Kidney (tissue), 14 donors: ENCODE results near the gene EYA4. TPM values are rescaled to one million over a fixed set of nuclear protein-coding genes. Genes with fewer than 3 reads are reported as not detected.

Experiments used
- DNase-seq, 5 donors: peaks; one replicate each; pipeline ENCODE4 v3.0.0-alpha.2; 2013 to 2020
- FAIRE-seq: peaks from 2 replicates; lab custom pipeline; 2012; peaks lifted over from hg19 to GRCh38; lab: Jason Lieb, UNC
- H3K27ac ChIP-seq, 2 donors: one replicate each; pipeline ENCODE4 v1.7.0; 2013; ENCODE audit warnings: low read depth in 2 of 2, low read length in 2 of 2, inconsistent platforms in 1 of 2
- H3K27me3 ChIP-seq: one replicate; pipeline ENCODE4 v1.7.1; 2013; ENCODE audit warnings: low read length, inconsistent platforms; ENCODE audit not compliant: control insufficient read depth, insufficient read depth
- H3K36me3 ChIP-seq, 3 donors: one replicate each; pipeline versions ENCODE4 v1.7.0 to v1.7.1; 2013; ENCODE audit warnings: low read length in 3 of 3, control low read depth in 1 of 3, inconsistent platforms in 1 of 3; ENCODE audit not compliant: insufficient read depth in 3 of 3, control insufficient read depth in 2 of 3
- H3K4me1 ChIP-seq, 3 donors: one replicate each; pipeline versions ENCODE4 v1.7.0 to v1.7.1; 2013; ENCODE audit warnings: low read length in 3 of 3, inconsistent platforms in 1 of 3, low read depth in 1 of 3; ENCODE audit not compliant: control insufficient read depth in 2 of 3, insufficient read depth in 2 of 3
- H3K4me3 ChIP-seq, 3 donors: one replicate each; pipeline versions ENCODE4 v1.7.0 to v1.8.1; 2013; ENCODE audit warnings: low read length in 3 of 3, control low read depth in 1 of 3, inconsistent platforms in 1 of 3
- H3K9ac ChIP-seq, 3 donors: one replicate each; pipeline versions ENCODE4 v1.7.0 to v1.7.1; 2013; ENCODE audit warnings: low read length in 3 of 3, control low read depth in 1 of 3, inconsistent platforms in 1 of 3
- H3K9me3 ChIP-seq, 3 donors: one replicate each; pipeline versions ENCODE4 v1.7.0 to v1.7.1; 2013; ENCODE audit warnings: low read length in 3 of 3, control low read depth in 1 of 3, inconsistent platforms in 1 of 3; ENCODE audit not compliant: control insufficient read depth in 2 of 3, insufficient read depth in 1 of 3
- intact Hi-C: fragments of 100-400 bp; cut with DNase I; formaldehyde crosslinking; loops from one replicate; pipeline ENCODE4 v1.11.1; 2022
- polyA plus RNA-seq: library from polyadenylated mRNA; stranded (reverse); fragments of 350-450 nt; fragmentation: Illumina TruSeq; extraction: RNeasy Lipid Tissue Mini Kit (QIAGEN cat#74804); gene quantifications from one replicate; pipeline ENCODE4 v1.2.3, GENCODE V29; 2014; ENCODE audit warnings: low read depth, low replicate concordance; ENCODE audit not compliant: insufficient read depth
- total RNA-seq: library from RNA; stranded (reverse); fragmentation: NEBNext Ultra II Directional; extraction: Animal tissue kit (Norgen Biotek cat#: 25700); gene quantifications from one replicate; pipeline ENCODE4 v1.2.1, GENCODE V29; 2021
- TF ChIP-seq, protein P1 (sequence below): IDR thresholded peaks from 3 replicates; pipeline ENCODE4 v1.5.1; 2012; ENCODE audit warnings: mild to moderate bottlenecking, moderate library complexity, borderline replicate concordance; ENCODE audit not compliant: insufficient read depth; ENCODE audit errors: extremely low read depth
- donor health status: control.
- donor health status: control.
- donor health status: control.
- donor health status: control.
- donor health status: control.
- donor health status: DM: yes; HTN: yes; CAD: no.
- donor health status: Normal renal cell carcinoma (clear cell type).

EYA4 gene
- total and polyA plus RNA-seq, 2 donors from 2014 or later: 0.99 to 5.0 TPM

DNA sequence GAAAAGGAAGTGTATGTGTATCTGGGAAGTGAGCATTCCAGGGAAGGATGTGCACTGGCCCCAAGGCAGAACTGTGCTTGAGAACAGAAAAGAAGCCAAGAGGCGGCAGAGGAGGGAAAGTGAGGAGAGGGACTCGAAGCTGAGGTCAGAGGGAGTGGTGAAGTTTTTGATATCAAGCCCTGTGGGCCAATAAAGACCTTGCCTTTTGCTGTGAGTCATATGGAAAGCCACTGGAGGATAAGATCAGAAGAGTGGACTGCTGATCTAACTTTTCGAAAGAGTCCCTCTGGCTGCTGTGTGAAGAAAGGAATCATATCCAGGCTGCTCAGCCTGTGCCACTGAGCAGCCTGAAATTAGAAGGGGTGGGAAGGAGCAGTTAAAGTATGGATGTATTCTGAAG lies 99.4 kb downstream of the EYA4 start:
- DNase-seq (no peak), FAIRE-seq (no peak)
- H3K27ac ChIP-seq: no peak overlapping the region
- no peak overlapping the region for H3K9ac ChIP-seq
- intact Hi-C loops: no loop called here
- no peaks in the 10 kb centered on the region for H3K4me1 ChIP-seq
- H3K36me3 ChIP-seq: no peaks in the 10 kb centered on the region
- H3K4me3 ChIP-seq: no peak overlapping the region
- no peaks in the 10 kb centered on the region for H3K9me3 ChIP-seq
- TF ChIP-seq, protein P1, sequence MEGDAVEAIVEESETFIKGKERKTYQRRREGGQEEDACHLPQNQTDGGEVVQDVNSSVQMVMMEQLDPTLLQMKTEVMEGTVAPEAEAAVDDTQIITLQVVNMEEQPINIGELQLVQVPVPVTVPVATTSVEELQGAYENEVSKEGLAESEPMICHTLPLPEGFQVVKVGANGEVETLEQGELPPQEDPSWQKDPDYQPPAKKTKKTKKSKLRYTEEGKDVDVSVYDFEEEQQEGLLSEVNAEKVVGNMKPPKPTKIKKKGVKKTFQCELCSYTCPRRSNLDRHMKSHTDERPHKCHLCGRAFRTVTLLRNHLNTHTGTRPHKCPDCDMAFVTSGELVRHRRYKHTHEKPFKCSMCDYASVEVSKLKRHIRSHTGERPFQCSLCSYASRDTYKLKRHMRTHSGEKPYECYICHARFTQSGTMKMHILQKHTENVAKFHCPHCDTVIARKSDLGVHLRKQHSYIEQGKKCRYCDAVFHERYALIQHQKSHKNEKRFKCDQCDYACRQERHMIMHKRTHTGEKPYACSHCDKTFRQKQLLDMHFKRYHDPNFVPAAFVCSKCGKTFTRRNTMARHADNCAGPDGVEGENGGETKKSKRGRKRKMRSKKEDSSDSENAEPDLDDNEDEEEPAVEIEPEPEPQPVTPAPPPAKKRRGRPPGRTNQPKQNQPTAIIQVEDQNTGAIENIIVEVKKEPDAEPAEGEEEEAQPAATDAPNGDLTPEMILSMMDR: no peak
- no peaks in the 10 kb centered on the region for H3K27me3 ChIP-seq

GRCh38 chr6:133341607-133342158 lies 100.5 kb downstream of the EYA4 start:
- H3K4me3 ChIP-seq: no peak overlapping the region
- H3K36me3 ChIP-seq: no peaks in the 10 kb centered on the region
- H3K9me3 ChIP-seq: no peaks in the 10 kb centered on the region
- DNase-seq: no peak
- intact Hi-C loops: no loop called here
- TF ChIP-seq, protein P1: no peak
- H3K9ac ChIP-seq: no peak overlapping the region
- no peak overlapping the region for H3K27ac ChIP-seq
- H3K4me1 ChIP-seq: no peaks in the 10 kb centered on the region
- no peaks in the 10 kb centered on the region for H3K27me3 ChIP-seq
- FAIRE-seq: no peak

DNA sequence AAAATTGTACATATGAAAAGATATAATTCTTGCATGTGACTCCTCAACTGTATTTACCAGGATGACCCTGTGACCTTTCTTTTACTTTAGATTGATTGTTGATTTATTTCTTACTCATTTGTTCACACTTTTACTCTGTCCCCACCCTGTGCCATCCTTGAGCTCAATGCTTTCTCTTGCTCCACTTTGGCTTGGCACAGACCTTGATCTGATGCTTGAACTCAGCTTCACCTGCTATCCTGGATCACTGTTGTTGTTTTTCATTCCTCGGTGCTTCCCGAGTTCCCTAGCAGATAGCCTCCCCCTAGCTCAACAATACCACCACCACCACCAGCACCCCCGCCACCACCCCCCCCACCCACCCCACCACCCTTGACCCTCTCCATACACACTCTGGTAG lies 102.1 kb downstream of the EYA4 start:
- H3K36me3 ChIP-seq: no peaks in the 10 kb centered on the region
- TF ChIP-seq, protein P1: no peak
- H3K4me3 ChIP-seq: no peak overlapping the region
- H3K27me3 ChIP-seq: no peaks in the 10 kb centered on the region
- H3K27ac ChIP-seq: no peak overlapping the region
- DNase-seq: no peak
- intact Hi-C loops: no loop called here
- no peak for FAIRE-seq
- H3K4me1 ChIP-seq: no peaks in the 10 kb centered on the region
- H3K9me3 ChIP-seq: no peaks in the 10 kb centered on the region
- no peak overlapping the region for H3K9ac ChIP-seq

GRCh38 chr6:133348846-133349245 lies 107.7 kb downstream of the EYA4 start:
- no peaks in the 10 kb centered on the region for H3K36me3 ChIP-seq
- no peak for FAIRE-seq
- H3K27ac ChIP-seq: no peak overlapping the region

More at GRCh38 chr6:133348846-133349245, 107.7 kb downstream of the EYA4 start:
- Histone ChIP-seq H3K4me3 (no peak overlapping the region), H3K9me3 (no peaks in the 10 kb centered on the region), H3K4me1 (no peaks in the 10 kb centered on the region), H3K27me3 (no peaks in the 10 kb centered on the region), H3K9ac (no peak overlapping the region)
- intact Hi-C loops: no loop called here
- TF ChIP-seq, protein P1: no peak
- DNase-seq: no peak
